ENCODE measurements around the gene CCSER1.

CCSER1 gene

DNA sequence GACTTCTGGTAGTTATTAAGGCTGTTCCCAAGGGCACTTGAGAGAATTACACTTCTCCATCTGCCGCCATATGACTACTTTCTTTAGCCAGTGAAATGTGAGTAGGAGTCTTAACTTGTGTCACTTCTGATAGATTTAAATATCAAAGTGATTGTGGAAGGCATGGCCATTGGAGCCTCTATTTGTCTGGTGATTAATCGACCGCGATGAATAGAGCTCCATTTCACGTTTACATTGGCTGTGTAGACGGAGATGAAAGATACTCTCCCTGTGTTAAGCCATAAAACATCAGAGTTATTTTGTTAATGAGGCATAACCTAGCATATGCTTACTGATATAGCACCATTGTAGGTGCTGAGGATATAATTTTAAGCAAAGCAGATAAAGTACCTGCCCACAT is 852.4 kb downstream of the CCSER1 start:
- TF ChIP-seq, protein P1, sequence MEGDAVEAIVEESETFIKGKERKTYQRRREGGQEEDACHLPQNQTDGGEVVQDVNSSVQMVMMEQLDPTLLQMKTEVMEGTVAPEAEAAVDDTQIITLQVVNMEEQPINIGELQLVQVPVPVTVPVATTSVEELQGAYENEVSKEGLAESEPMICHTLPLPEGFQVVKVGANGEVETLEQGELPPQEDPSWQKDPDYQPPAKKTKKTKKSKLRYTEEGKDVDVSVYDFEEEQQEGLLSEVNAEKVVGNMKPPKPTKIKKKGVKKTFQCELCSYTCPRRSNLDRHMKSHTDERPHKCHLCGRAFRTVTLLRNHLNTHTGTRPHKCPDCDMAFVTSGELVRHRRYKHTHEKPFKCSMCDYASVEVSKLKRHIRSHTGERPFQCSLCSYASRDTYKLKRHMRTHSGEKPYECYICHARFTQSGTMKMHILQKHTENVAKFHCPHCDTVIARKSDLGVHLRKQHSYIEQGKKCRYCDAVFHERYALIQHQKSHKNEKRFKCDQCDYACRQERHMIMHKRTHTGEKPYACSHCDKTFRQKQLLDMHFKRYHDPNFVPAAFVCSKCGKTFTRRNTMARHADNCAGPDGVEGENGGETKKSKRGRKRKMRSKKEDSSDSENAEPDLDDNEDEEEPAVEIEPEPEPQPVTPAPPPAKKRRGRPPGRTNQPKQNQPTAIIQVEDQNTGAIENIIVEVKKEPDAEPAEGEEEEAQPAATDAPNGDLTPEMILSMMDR (IDR thresholded peaks at IDR 0.05; ENCODE audit: insufficient read depth, missing control alignments), result no peak
- FAIRE-seq (no peak), DNase-seq (ENCODE audit: insufficient read length, low spot score) (no peak)

DNA sequence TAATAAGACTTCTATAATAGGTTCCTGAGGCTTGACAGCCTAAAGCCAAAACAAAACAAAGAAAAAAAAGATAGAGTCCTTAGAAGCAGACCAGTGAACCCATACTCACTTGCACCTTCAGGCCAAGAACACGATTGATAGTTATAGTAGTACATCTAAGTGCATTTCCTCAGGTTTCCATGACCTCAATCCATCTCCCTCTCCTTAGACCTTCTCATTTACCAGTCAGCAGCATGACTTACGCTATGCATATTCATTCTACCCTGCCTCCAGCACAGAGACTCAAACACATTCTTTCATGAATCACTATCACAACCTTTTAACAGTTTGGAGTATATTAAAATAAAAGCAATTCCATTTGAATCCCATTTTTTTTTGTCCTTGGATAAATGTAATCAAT is 855.6 kb downstream of the CCSER1 start:
- TF ChIP-seq, protein P1 (IDR thresholded peaks at IDR 0.05; ENCODE audit: insufficient read depth, missing control alignments), result no peak
- FAIRE-seq, result no peak
- DNase-seq (ENCODE audit: insufficient read length, low spot score), result no peak

DNA sequence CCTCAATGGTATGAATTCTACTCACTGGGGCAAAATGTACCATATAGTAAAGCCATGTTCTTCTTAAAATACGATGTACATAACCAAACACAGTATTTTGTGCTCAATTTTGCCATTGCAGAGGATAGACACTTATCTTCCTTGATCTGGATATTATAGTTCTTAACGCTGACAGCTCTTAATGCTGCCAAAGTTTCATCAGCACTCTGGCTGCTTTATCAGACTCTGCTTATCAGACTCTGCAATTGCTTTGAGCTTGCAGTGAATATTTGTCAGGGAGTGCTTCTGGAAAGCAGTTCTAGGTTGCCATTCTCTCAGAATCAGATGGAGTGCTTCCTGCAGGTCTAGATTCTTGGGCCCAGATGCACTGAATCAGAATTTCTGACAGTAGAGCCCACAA is 863.1 kb downstream of the CCSER1 start:
- TF ChIP-seq, protein P1 (IDR thresholded peaks at IDR 0.05; ENCODE audit: insufficient read depth, missing control alignments), result no peak
- FAIRE-seq, result no peak

DNA sequence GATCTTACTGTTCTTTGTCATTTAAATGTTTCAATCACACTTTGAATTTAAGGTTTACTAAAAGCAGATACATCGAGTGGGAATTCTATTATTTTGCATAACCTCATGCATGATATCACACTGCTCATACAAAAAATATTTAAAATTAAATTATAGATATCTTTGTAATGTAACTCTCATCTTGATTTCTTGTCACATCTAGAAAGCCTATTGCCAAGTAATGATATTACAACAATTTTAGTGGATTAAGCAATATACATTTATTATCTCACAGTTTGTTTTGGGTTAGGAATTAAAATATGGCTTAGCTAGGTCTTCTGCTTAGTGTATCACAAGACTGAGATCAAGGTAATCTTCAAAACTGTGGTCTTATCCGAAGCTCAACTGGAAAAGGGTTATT is 865.0 kb downstream of the CCSER1 start:
- DNase-seq (ENCODE audit: insufficient read length, low spot score), result no peak
- no peak for FAIRE-seq

More for the DNA sequence above, 863.1 kb downstream of the CCSER1 start:
- no peak for DNase-seq (ENCODE audit: insufficient read length, low spot score)

DNA sequence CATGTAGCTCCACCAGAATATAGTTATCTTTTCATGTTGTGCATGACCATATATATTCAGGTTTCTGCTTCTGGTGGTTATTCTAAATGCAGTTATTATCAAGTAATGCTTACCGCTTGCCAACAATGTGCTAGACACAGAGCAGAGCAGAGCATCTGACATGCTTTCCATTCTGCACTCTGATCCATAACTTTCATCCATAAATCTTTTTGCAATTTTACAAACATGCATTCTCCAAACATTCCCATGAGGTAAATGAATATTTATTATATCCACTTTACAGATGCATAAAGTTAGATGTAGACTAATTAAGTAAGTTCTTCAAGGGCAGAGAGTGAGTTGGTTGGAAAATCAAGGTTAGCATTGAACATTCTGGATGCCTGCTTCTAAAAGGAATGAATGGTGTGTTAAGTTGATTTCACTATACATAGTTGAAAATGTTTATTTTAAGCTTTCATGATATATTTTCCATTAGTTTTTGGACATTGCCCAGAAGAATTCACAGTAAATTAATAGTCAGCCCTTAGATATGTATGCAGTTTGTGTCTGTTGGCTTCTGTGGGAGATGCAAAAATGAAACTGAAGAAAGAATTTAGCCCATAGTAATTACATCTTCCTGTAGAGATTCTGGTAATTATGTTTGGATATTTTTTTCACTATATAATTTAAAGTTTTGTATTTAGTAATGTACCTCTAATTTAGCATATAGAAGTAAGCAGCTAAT is 867.8 kb downstream of the CCSER1 start:
- no peak for DNase-seq (ENCODE audit: insufficient read length, low spot score)
- TF ChIP-seq, protein P1 (IDR thresholded peaks at IDR 0.05; ENCODE audit: insufficient read depth, missing control alignments), result no peak
- no peak for FAIRE-seq

More for the DNA sequence above, 865.0 kb downstream of the CCSER1 start:
- TF ChIP-seq, protein P1 (IDR thresholded peaks at IDR 0.05; ENCODE audit: insufficient read depth, missing control alignments), result no peak

DNA sequence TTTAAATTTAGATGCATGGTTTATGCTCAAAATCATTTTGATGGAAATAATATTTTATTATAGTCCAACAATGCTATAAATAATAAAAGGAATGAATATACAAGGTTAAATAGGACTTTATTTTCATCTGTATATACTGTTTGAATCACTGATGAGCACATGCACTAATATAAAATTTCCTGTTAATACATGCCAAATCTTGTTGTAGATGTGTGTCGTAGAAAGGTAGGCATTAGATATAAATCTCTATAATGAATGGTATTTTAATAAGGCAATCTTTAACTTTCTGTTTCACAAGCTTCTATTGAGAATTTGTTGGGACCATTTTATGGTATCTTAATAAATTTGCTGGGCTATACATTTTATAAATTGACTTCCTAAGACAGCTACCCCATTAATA is 868.8 kb downstream of the CCSER1 start:
- FAIRE-seq (no peak), DNase-seq (ENCODE audit: insufficient read length, low spot score) (no peak)
- TF ChIP-seq, protein P1 (IDR thresholded peaks at IDR 0.05; ENCODE audit: insufficient read depth, missing control alignments), result no peak

DNA sequence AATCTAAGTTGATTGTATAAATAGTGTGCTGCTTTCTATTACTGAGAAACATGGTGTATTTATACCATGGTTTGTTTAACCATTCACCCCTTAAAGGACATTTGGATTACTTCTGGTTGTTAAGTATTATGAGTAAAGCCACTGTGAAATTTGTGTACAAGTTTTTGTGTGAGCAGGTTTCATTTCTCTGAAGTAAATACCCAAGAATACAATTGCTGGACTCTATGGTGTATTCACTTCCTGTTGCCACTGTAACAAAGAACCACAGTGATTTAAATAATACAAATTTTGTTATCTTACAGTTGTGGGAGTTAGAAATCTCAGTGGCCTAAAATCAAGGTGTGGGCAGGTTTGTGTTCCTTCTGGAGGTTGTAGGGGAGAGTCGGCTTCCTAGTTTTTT is 869.6 kb downstream of the CCSER1 start:
- FAIRE-seq, result no peak
- DNase-seq (ENCODE audit: insufficient read length, low spot score), result no peak
- TF ChIP-seq, protein P1 (IDR thresholded peaks at IDR 0.05; ENCODE audit: insufficient read depth, missing control alignments), result no peak

Measured in D721Med (cell line).